ENCODE measurements around the gene KIAA1755.

The KIAA1755 gene

DNA sequence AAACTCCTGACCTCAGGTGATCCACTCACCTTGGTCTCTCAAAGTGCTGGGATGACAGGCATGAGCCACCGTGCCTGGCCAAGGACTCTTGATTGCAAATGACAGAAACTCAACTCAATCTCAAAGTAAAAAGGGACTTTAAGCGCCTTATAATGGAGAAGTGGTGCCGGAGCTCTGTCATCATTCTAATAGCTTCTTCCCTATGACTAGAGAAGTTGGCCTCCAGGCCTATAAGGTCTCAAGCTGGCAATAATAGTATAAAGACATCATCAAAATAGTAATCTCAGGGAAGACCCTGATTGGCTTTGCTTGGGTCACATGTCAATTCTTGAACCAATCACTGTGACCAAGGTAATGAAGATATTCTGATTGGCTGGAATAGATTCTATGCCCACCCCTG, 8.5 kb upstream of the KIAA1755 start:
- ChIA-PET POLR2A (ENCODE audit: low non-redundant PET) (no interaction called here), CTCF (interaction anchor here (1.0 to 1.2 kb wide), 2 partner anchors 48 to 88 kb away, joined by 3 read pairs; no protein-coding TSS in a partner anchor)
- H3K27ac ChIP-seq: no peak overlapping the region
- TF ChIP-seq, protein P1, sequence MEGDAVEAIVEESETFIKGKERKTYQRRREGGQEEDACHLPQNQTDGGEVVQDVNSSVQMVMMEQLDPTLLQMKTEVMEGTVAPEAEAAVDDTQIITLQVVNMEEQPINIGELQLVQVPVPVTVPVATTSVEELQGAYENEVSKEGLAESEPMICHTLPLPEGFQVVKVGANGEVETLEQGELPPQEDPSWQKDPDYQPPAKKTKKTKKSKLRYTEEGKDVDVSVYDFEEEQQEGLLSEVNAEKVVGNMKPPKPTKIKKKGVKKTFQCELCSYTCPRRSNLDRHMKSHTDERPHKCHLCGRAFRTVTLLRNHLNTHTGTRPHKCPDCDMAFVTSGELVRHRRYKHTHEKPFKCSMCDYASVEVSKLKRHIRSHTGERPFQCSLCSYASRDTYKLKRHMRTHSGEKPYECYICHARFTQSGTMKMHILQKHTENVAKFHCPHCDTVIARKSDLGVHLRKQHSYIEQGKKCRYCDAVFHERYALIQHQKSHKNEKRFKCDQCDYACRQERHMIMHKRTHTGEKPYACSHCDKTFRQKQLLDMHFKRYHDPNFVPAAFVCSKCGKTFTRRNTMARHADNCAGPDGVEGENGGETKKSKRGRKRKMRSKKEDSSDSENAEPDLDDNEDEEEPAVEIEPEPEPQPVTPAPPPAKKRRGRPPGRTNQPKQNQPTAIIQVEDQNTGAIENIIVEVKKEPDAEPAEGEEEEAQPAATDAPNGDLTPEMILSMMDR (conservative IDR thresholded peaks at IDR 0.05; ENCODE audit: low read depth): no peak
- DNase-seq (ENCODE audit: low spot score): no peak

DNA sequence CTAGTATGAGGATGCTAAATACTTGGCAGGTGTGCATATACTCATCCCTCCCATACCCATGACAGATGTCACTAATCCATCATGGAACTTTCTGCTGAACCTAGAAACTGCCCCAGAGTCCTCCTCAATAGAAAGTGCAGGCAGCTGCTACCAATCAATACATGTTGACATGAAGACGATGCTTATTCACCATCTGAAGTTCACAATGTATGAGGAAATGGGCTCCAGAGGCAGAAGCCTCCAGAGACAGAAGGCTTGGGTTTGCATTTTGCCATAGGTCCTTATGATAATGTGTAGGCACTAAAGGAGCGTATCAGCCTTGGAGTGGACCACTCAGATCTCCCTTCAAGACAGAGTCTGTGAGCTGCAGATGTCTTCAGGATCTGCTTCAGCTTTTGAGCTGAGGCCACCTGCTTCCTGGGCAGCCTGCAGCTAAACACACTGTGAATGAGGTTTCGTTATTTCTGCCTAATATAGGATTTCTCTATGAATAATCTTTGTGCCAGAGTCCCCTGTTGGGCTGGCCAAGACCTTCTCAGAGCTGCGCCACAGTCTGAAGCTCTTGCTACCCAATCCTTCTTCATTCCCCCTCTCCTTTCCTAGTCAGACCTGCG, 7.5 kb upstream of the KIAA1755 start:
- TF ChIP-seq, protein P1 (conservative IDR thresholded peaks at IDR 0.05; ENCODE audit: low read depth): no peak
- ChIA-PET POLR2A (ENCODE audit: low non-redundant PET) (no interaction called here), CTCF (no interaction called here)
- no peak for DNase-seq (ENCODE audit: low spot score)
- H3K27ac ChIP-seq: no peak overlapping the region

DNA sequence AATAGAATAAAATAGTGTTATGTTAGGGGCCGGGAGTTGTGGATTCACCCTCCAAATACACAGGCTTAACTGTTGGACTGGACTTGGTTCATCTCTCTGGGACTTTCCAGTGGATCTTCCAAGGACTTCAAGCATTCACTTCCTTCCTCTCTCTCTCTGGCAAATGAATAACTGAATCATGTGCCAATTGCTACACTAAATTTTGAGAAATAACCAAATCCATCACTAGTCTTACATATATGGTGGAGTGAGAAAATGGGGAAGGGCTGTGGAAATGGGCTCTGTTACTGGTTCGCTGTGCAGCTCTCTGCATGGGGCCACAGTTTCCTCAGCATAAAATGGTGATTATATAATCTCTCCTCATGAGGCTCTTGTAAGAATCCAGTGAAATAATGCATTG, 6.8 kb upstream of the KIAA1755 start:
- TF ChIP-seq, protein P1 (conservative IDR thresholded peaks at IDR 0.05; ENCODE audit: low read depth): no peak
- ChIA-PET POLR2A (ENCODE audit: low non-redundant PET) (no interaction called here), CTCF (interaction anchor here (0.6 kb wide), 1 partner anchor 49 kb away, joined by 3 read pairs; no protein-coding TSS in a partner anchor)
- DNase-seq (ENCODE audit: low spot score): no peak
- H3K27ac ChIP-seq: no peak overlapping the region

DNA sequence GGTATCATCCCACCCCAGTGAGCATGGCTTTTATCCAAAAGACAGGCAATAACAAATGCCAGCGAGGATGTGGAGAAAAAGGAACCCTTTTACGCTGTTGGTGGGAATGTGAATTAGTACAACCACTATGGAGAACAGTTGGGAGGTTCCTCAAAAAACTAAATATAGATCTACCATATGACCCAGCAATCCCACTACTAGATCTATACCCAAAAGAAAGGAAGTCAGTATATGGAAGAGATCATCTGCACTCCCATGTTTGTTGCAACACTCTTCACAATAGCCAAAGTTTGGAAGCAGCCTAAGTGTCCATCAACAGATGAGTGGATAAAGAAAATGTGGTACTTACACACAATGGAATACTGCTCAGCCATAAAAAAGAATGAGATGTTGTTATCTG, 5.9 kb upstream of the KIAA1755 start:
- TF ChIP-seq, protein P1 (conservative IDR thresholded peaks at IDR 0.05; ENCODE audit: low read depth): no peak
- POLR2A ChIA-PET (ENCODE audit: low non-redundant PET): no interaction called here
- no peak overlapping the region for H3K27ac ChIP-seq
- DNase-seq (ENCODE audit: low spot score): no peak
- CTCF ChIA-PET: no interaction called here

DNA sequence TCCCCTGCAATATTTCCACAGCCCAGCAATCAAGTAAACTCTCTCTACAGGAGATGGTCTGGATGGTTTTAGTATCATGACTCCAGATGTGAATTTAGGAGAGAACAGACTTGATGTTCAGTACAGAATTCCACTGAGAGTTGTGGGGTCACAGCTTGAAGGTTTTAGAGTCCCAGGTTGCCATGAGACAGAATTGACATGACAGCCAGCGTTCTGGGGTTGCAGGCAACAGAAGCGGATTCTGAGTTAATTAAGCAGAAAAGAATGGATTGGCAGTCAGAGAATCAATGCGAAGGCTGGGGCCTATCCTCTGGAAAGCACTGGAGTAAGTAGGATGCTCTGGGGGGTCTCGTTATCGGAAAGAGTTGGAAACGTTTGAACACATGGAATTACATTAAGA, 2.4 kb upstream of the KIAA1755 start:
- POLR2A ChIA-PET (ENCODE audit: low non-redundant PET): no interaction called here
- TF ChIP-seq, protein P1 (conservative IDR thresholded peaks at IDR 0.05; ENCODE audit: low read depth): no peak
- CTCF ChIA-PET: no interaction called here
- no peak for DNase-seq (ENCODE audit: low spot score)
- no peak overlapping the region for H3K27ac ChIP-seq

DNA sequence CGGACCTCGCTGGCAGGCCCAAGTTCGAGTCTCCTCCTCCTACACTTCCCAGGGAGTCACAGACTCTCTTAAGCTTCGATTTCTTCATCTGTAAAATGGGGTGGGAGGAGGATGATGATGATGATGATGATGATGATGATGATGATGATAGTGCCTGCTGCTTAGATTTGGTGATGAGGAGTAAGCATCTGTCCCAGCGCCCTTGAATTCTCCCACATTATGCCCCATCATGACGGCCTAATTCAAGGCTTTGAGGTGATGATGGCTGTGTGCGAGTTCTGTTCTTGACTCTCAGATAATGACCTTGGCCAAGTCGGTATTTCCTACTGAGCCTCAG, 487 bp upstream of the KIAA1755 start:
- no peak for DNase-seq (ENCODE audit: low spot score)
- CTCF ChIA-PET: no interaction called here
- TF ChIP-seq, protein P1 (conservative IDR thresholded peaks at IDR 0.05; ENCODE audit: low read depth): no peak
- no peak overlapping the region for H3K27ac ChIP-seq
- POLR2A ChIA-PET (ENCODE audit: low non-redundant PET): no interaction called here

Data from RWPE1 (cell line).